GM11168 (cell line): Measurements from ENCODE around the gene PNMA8A.

Experiments
- in situ Hi-C: fragments of 300-500 bp; cut with MboI; formaldehyde crosslinking; loops from one replicate; pipeline ENCODE4 v1.12.0; 2022; ENCODE audit warnings: low sequenced_read_pairs; ENCODE audit not compliant: unreplicated experiment

The PNMA8A gene

GRCh38 chr19:46494146-46494940 lies 23.0 kb upstream of the PNMA8A start:
- in situ Hi-C loops: no loop called here

- in situ Hi-C loops: no loop called here
These were observed 22.1 kb upstream of the PNMA8A start for GRCh38 chr19:46493236-46494145.

- in situ Hi-C loops: no loop called here
These were observed 21.5 kb upstream of the PNMA8A start for GRCh38 chr19:46492841-46493235.

- in situ Hi-C loops: no loop called here
These were observed 20.8 kb upstream of the PNMA8A start for GRCh38 chr19:46491975-46492682.

- in situ Hi-C loops: no loop called here
These were observed 19.4 kb upstream of the PNMA8A start for GRCh38 chr19:46490774-46491173.

- in situ Hi-C loops: loop anchor here (5.0 kb wide), 1 partner anchor 87 kb away; no protein-coding TSS in a partner anchor
These were observed 18.3 kb upstream of the PNMA8A start for GRCh38 chr19:46489445-46490272.

- in situ Hi-C loops: loop anchor here (5.0 kb wide), 1 partner anchor 86 kb away; no protein-coding TSS in a partner anchor
These were observed 17.2 kb upstream of the PNMA8A start for GRCh38 chr19:46488551-46488950.

- in situ Hi-C loops: loop anchor here (5.0 kb wide), 1 partner anchor 86 kb away; no protein-coding TSS in a partner anchor
These were observed 16.6 kb upstream of the PNMA8A start for GRCh38 chr19:46487802-46488445.

GRCh38 chr19:46487178-46487801 lies 15.9 kb upstream of the PNMA8A start:
- in situ Hi-C loops: loop anchor here (5.0 kb wide), 1 partner anchor 85 kb away; no protein-coding TSS in a partner anchor

GRCh38 chr19:46486358-46486757 lies 15.0 kb upstream of the PNMA8A start:
- in situ Hi-C loops: loop anchor here (5.0 kb wide), 1 partner anchor 84 kb away; no protein-coding TSS in a partner anchor

GRCh38 chr19:46484656-46485055 lies 13.3 kb upstream of the PNMA8A start:
- in situ Hi-C loops: loop anchor here (5.0 kb wide), 1 partner anchor 82 kb away; no protein-coding TSS in a partner anchor

- in situ Hi-C loops: no loop called here
These were observed 11.3 kb upstream of the PNMA8A start for GRCh38 chr19:46482631-46483030.

- in situ Hi-C loops: no loop called here
These were observed 10.6 kb upstream of the PNMA8A start for GRCh38 chr19:46481947-46482346.

- in situ Hi-C loops: no loop called here
These were observed 10.0 kb upstream of the PNMA8A start for GRCh38 chr19:46481223-46481848.

- in situ Hi-C loops: no loop called here
These were observed 9.1 kb upstream of the PNMA8A start for GRCh38 chr19:46480415-46480814.

GRCh38 chr19:46478356-46478986 lies 7.1 kb upstream of the PNMA8A start:
- in situ Hi-C loops: no loop called here

GRCh38 chr19:46475986-46476385 lies 4.6 kb upstream of the PNMA8A start:
- in situ Hi-C loops: no loop called here

GRCh38 chr19:46474211-46474610 lies 2.8 kb upstream of the PNMA8A start:
- in situ Hi-C loops: no loop called here
